Astrocyte (in vitro differentiated cells and primary cell): Measurements from ENCODE around the gene PTPN3.

Source experiments
- CTCF ChIP-seq: IDR thresholded peaks from 2 replicates; pipeline ENCODE4 v1.5.1; 2011; ENCODE audit warnings: low read depth, mild to moderate bottlenecking, inconsistent platforms, low read length, moderate library complexity; ENCODE audit not compliant: insufficient read depth
- EZH2 ChIP-seq: IDR thresholded peaks from 2 replicates; pipeline ENCODE4 v1.6.1; 2012; ENCODE audit warnings: mild to moderate bottlenecking, low read length, inconsistent platforms; ENCODE audit not compliant: insufficient read depth

- TF ChIP-seq CTCF (no peak), EZH2 (no peak)
Observed at GRCh38 chr9:109506097-109506712, 8.1 kb upstream of the PTPN3 start.
